OCI-M2 (cell line): Measurements from ENCODE around the gene ZNF213.

ENCODE experiments used
- DNase-seq: peaks from one replicate; lab custom pipeline; 2025; ENCODE audit not compliant: unreplicated experiment; lab: John Stamatoyannopoulos, UW

ZNF213 gene

GRCh38 chr16:3188925-3189825 lies 54.3 kb downstream of the ZNF213 start:
- no peak for DNase-seq

- DNase-seq: no peak
Observed at GRCh38 chr16:3189869-3190268, 55.0 kb downstream of the ZNF213 start.

- DNase-seq: no peak
Observed at GRCh38 chr16:3190949-3191353, 56.1 kb downstream of the ZNF213 start.
